ENCODE data around the gene IGSF8.

DNA sequence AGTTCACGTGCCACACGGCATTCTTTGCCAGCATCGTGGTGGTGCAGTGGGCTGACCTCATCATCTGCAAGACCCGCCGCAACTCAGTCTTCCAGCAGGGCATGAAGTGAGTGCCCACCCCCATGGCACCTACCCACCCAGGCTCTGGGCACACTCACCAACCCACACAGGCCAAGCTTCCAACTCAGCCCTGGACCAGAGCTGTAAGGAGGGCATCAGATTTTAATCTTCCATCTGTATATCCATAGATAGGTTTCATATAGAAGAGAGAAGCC, 38.4 kb upstream of the IGSF8 start:
- TF ChIP-seq, protein P1, sequence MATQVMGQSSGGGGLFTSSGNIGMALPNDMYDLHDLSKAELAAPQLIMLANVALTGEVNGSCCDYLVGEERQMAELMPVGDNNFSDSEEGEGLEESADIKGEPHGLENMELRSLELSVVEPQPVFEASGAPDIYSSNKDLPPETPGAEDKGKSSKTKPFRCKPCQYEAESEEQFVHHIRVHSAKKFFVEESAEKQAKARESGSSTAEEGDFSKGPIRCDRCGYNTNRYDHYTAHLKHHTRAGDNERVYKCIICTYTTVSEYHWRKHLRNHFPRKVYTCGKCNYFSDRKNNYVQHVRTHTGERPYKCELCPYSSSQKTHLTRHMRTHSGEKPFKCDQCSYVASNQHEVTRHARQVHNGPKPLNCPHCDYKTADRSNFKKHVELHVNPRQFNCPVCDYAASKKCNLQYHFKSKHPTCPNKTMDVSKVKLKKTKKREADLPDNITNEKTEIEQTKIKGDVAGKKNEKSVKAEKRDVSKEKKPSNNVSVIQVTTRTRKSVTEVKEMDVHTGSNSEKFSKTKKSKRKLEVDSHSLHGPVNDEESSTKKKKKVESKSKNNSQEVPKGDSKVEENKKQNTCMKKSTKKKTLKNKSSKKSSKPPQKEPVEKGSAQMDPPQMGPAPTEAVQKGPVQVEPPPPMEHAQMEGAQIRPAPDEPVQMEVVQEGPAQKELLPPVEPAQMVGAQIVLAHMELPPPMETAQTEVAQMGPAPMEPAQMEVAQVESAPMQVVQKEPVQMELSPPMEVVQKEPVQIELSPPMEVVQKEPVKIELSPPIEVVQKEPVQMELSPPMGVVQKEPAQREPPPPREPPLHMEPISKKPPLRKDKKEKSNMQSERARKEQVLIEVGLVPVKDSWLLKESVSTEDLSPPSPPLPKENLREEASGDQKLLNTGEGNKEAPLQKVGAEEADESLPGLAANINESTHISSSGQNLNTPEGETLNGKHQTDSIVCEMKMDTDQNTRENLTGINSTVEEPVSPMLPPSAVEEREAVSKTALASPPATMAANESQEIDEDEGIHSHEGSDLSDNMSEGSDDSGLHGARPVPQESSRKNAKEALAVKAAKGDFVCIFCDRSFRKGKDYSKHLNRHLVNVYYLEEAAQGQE (IDR thresholded peaks at IDR 0.05; ENCODE audit: borderline replicate concordance) = no peak
- TF ChIP-seq, protein P2, sequence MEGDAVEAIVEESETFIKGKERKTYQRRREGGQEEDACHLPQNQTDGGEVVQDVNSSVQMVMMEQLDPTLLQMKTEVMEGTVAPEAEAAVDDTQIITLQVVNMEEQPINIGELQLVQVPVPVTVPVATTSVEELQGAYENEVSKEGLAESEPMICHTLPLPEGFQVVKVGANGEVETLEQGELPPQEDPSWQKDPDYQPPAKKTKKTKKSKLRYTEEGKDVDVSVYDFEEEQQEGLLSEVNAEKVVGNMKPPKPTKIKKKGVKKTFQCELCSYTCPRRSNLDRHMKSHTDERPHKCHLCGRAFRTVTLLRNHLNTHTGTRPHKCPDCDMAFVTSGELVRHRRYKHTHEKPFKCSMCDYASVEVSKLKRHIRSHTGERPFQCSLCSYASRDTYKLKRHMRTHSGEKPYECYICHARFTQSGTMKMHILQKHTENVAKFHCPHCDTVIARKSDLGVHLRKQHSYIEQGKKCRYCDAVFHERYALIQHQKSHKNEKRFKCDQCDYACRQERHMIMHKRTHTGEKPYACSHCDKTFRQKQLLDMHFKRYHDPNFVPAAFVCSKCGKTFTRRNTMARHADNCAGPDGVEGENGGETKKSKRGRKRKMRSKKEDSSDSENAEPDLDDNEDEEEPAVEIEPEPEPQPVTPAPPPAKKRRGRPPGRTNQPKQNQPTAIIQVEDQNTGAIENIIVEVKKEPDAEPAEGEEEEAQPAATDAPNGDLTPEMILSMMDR (IDR thresholded peaks at IDR 0.05; ENCODE audit: poor library complexity, severe bottlenecking) = no peak
